K562 (cell line): ENCODE data around the gene HAUS2. TPM values are rescaled to one million over a fixed set of nuclear protein-coding genes. Genes with fewer than 3 reads are reported as not detected.

Experiments
- ATAC-seq: fragments of 200-7000 bp; cut with Tn5 transposase; 3 replicates; pipeline ENCODE4 v1.9.1; 2020; ENCODE audit warnings: moderate library complexity
- BruUV-seq: library from RNA; stranded (reverse); fragments of 400-500 nt; replicated peaks from 2 replicates; lab custom pipeline; 2021; lab: Mats Ljungman, UMichigan
- CTCF ChIA-PET: fragments of 300-600 bp; formaldehyde crosslinking; extraction: SDS; loops from one replicate; lab custom pipeline; 2021; ENCODE audit warnings: low intra/inter-chr PET ratio; lab: Yijun Ruan, JAX
- POLR2A ChIA-PET: fragments of 300-600, 350-650 bp; sonication (Branson Sonifier 250); formaldehyde crosslinking; extraction: SDS; loops from one replicate; lab custom pipeline; 2021; ENCODE audit warnings: antibody characterized with exemption, inconsistent platforms; lab: Yijun Ruan, JAX
- DNase-seq, 4 experiments: peaks; one replicate each; pipeline versions ENCODE4 v3.0.0 to v3.0.0-alpha.2; 2011 to 2018; ENCODE audit warnings: low spot score in 3 of 4, mixed read lengths in 3 of 4; ENCODE audit errors: extremely low read depth in 1 of 4
- FAIRE-seq: peaks from 2 replicates; lab custom pipeline; 2011; peaks lifted over from hg19 to GRCh38; lab: Jason Lieb, UNC
- H2AFZ ChIP-seq: 2 replicates; pipeline ENCODE4 v1.6.0; 2011; ENCODE audit warnings: low read depth, low read length, control low read depth, inconsistent platforms
- H3K27ac ChIP-seq: fragments of 200-600 bp; 3 replicates; pipeline ENCODE4 v1.8.0; 2011; ENCODE audit warnings: low read depth, mild to moderate bottlenecking, control low read depth, inconsistent platforms, low read length, moderate library complexity, mixed read lengths; ENCODE audit errors: extremely low read depth
- H3K27me3 ChIP-seq, 2 experiments: fragments of 300-600 bp in 1 of 2; 2 replicates in 1 of 2; 3 replicates in 1 of 2; pipeline versions ENCODE4 v1.6.0 to v1.8.0; 2011; ENCODE audit warnings: inconsistent platforms in 2 of 2, low read length in 2 of 2, mild to moderate bottlenecking in 1 of 2, mixed read lengths in 1 of 2, moderate library complexity in 1 of 2; ENCODE audit not compliant: control insufficient read depth in 2 of 2, insufficient read depth in 2 of 2
- H3K36me3 ChIP-seq: fragments of 300-600 bp; 3 replicates; pipeline ENCODE4 v1.8.0; 2011; ENCODE audit warnings: mild to moderate bottlenecking, low read length, inconsistent platforms; ENCODE audit not compliant: control insufficient read depth, insufficient read depth
- H3K4me1 ChIP-seq, 2 experiments: fragments of 200-600 bp in 1 of 2; replicated peaks in 1 of 2; 2 replicates in 1 of 2; 3 replicates in 1 of 2; pipeline versions ENCODE4 v1.5.1 to v1.8.0; 2011; ENCODE audit warnings: inconsistent platforms in 2 of 2, low read length in 2 of 2, mild to moderate bottlenecking in 1 of 2, mixed read lengths in 1 of 2, moderate library complexity in 1 of 2; ENCODE audit not compliant: control insufficient read depth in 2 of 2, insufficient read depth in 2 of 2
- H3K4me2 ChIP-seq: 2 replicates; pipeline ENCODE4 v1.6.1; 2011; ENCODE audit warnings: low read length, control low read depth, inconsistent platforms, mixed read lengths; ENCODE audit not compliant: insufficient read depth
- H3K4me3 ChIP-seq: fragments of 200-600 bp; sonication (generic), shearing (Covaris generic); 2 replicates; pipeline ENCODE4 v1.5.1; 2016; ENCODE audit warnings: control low read depth, inconsistent platforms
- H3K79me2 ChIP-seq: fragments of 200-600 bp; 3 replicates; pipeline ENCODE4 v1.8.0; 2011; ENCODE audit warnings: low read length, inconsistent platforms; ENCODE audit not compliant: control insufficient read depth, insufficient read depth
- H3K9ac ChIP-seq, 2 experiments: 2 replicates each; pipeline versions ENCODE4 v1.6.0 to v1.6.1; 2011; ENCODE audit warnings: low read depth in 2 of 2, low read length in 2 of 2, control low read depth in 1 of 2, inconsistent platforms in 1 of 2, mild to moderate bottlenecking in 1 of 2, mixed read lengths in 1 of 2; ENCODE audit not compliant: insufficient read depth in 1 of 2
- H3K9me1 ChIP-seq: one replicate; pipeline ENCODE4 v1.6.0; 2011; ENCODE audit warnings: inconsistent platforms, mild to moderate bottlenecking, low read length, moderate library complexity; ENCODE audit not compliant: control insufficient read depth, insufficient read depth
- H3K9me3 ChIP-seq: replicated peaks from 2 replicates; pipeline ENCODE4 v1.5.1; 2011; ENCODE audit warnings: low read depth, low read length, inconsistent platforms; ENCODE audit not compliant: control insufficient read depth, insufficient read depth
- H4K20me1 ChIP-seq: replicated peaks from 2 replicates; pipeline ENCODE4 v1.6.1; 2011; ENCODE audit warnings: low read length, inconsistent platforms, mixed read lengths; ENCODE audit not compliant: control insufficient read depth, insufficient read depth
- CUX1 ChIP-seq: fragments of 200-800 bp; sonication (Bioruptor generic); IDR thresholded peaks from 2 replicates; pipeline ENCODE4 v1.6.1; 2016; ENCODE audit warnings: missing genetic modification characterization, missing compliant biosample characterization
- DACH1 ChIP-seq: fragments of 450-650 bp; IDR thresholded peaks from 2 replicates; pipeline ENCODE4 v1.6.1; 2018; ENCODE audit not compliant: partially characterized antibody
- ETV5 ChIP-seq: sonication (generic); formaldehyde crosslinking; IDR thresholded peaks from 2 replicates; pipeline ENCODE4 v1.4.0; 2020; ENCODE audit warnings: low read depth, mild to moderate bottlenecking, missing genetic modification reagents
- ID3 ChIP-seq, 2 experiments: fragments of 250-450 bp in 1 of 2; fragments of 450-650 bp in 1 of 2; sonication (Bioruptor Pico) in 1 of 2; IDR thresholded peaks; 2 replicates each; pipeline versions ENCODE4 v1.6.1 to v1.8.0; 2016 to 2021; ENCODE audit warnings: mild to moderate bottlenecking in 2 of 2, moderate library complexity in 2 of 2, missing compliant biosample characterization in 1 of 2, missing genetic modification characterization in 1 of 2
- WGBS: fragments of 100-300 bp; shearing (Covaris generic); methylation state at CpG from one replicate; pipeline ENCODE4 v1.1.6; 2016; ENCODE audit warnings: low coverage, mixed read lengths; ENCODE audit not compliant: insufficient coverage; ENCODE audit errors: missing lambda C conversion rate; 5-methylcytosine and 5-hydroxymethylcytosine counted together
- in situ Hi-C: fragments of 300-500 bp; cut with MboI; formaldehyde crosslinking; loops from 4 replicates; pipeline ENCODE4 v1.15.0; 2018; ENCODE audit warnings: inconsistent platforms, mixed read lengths
- intact Hi-C: fragments of 100-400 bp; cut with micrococcal nuclease; formaldehyde crosslinking; loops from 2 replicates; pipeline ENCODE4 v1.14.2; 2022
- polyA plus RNA-seq, 8 experiments: library from polyadenylated mRNA; depleted of rRNA in 4 of 8; stranded (reverse) in 5 of 8; unstranded in 3 of 8; fragments of >200 nt; fragmentation: Nextera tagmentation in 2 of 8; fragmentation: Illumina TruSeq in 1 of 8; extraction: Ambion mirVana in 2 of 8; extraction: Trizol in 1 of 8; gene quantifications; 2 replicates each; pipeline versions ENCODE4 v1.2.1 to v1.2.3, GENCODE V29; 2011 to 2014; ENCODE audit warnings: inconsistent platforms in 1 of 8, missing spikeins in 1 of 8
- total RNA-seq, 7 experiments: library from RNA; depleted of rRNA in 6 of 7; stranded (reverse); fragments of >200 nt in 6 of 7; fragmentation: Illumina TruSeq in 2 of 7; extraction: Trizol in 2 of 7; gene quantifications; 2 replicates each; pipeline versions ENCODE4 v1.2.1 to v1.2.3, GENCODE V29; 2011 to 2021; ENCODE audit warnings: low replicate concordance in 1 of 7

HAUS2 gene
- total and polyA plus RNA-seq, 9 of the 15 experiments (the other 6 are each of a cell fraction or from before 2014, with no cell fraction given) = 30.6 to 64.9 (median 54.1) TPM

- no peak for DNase-seq
- POLR2A ChIA-PET = interaction anchor here (0.6 kb wide), 1 partner anchor 336 kb away, joined by 3 read pairs; no protein-coding TSS in a partner anchor
- no peak for ATAC-seq
- in situ Hi-C loops (no loop called here), intact Hi-C loops (no loop called here)
- CTCF ChIA-PET = no interaction called here
- BruUV-seq = no TSS peak
- no peak overlapping the region for H3K27ac ChIP-seq
- no peaks in the 10 kb centered on the region for H3K27me3 ChIP-seq
- no peaks in the 10 kb centered on the region for H3K79me2 ChIP-seq
- no peak overlapping the region for H3K9ac ChIP-seq
- H3K9me3 ChIP-seq = no peaks in the 10 kb centered on the region
- no peaks in the 10 kb centered on the region for H3K36me3 ChIP-seq
- H3K4me1 ChIP-seq = peaks cover 13 to 28% of the 10 kb centered on the region in 2 experiments; a peak in 4 of 5 replicates
- FAIRE-seq = no peak
- no peak overlapping the region for H2AFZ ChIP-seq
- no peaks in the 10 kb centered on the region for H3K9me1 ChIP-seq
- H3K4me3 ChIP-seq = no peak overlapping the region
- no peaks in the 10 kb centered on the region for H4K20me1 ChIP-seq
- TF ChIP-seq ID3 (CRISPR knock-in tag; IDR thresholded peaks at IDR 0.05) (no peak), ID3 (tag; IDR thresholded peaks at IDR 0.05) (no peak), CUX1 (CRISPR knock-in tag) (no peak), ETV5 (CRISPR knock-in tag) (no peak), DACH1 (peak; percentile 14)
- TF ChIP-seq, all 486 proteins: peak for 1
- no peak overlapping the region for H3K4me2 ChIP-seq
- WGBS = 33% methylated on average over 1 of the region's 1 CpG
These were observed 62.9 kb downstream of the HAUS2 start for GRCh38 chr15:42611532-42611931.
